AG09319 (cell line): ENCODE data around the gene DIRAS1.
"Not testable (repeated sequence)": the region's sequence is repeated elsewhere in the genome, so short reads cannot be mapped to it uniquely, and the experiment has no call there.

ENCODE experiments used
- DNase-seq: peaks from one replicate; pipeline ENCODE4 v3.0.0-alpha.2; 2010; ENCODE audit warnings: low read depth; ENCODE audit errors: extremely low read depth
- CTCF ChIP-seq: IDR thresholded peaks from 2 replicates; pipeline ENCODE4 v1.5.1; 2011; ENCODE audit warnings: low read depth, mild to moderate bottlenecking, inconsistent platforms, low read length, moderate library complexity

Gene DIRAS1

GRCh38 chr19:2678044-2678671 is 43.0 kb downstream of the DIRAS1 start:
- DNase-seq, result no peak
- no peak for TF ChIP-seq CTCF

GRCh38 chr19:2676823-2677222 is 44.3 kb downstream of the DIRAS1 start:
- TF ChIP-seq CTCF, result no peak
- no peak for DNase-seq

- no peak for TF ChIP-seq CTCF
- DNase-seq, result no peak
These were observed 45.3 kb downstream of the DIRAS1 start for GRCh38 chr19:2675892-2676291.

- DNase-seq, result no peak
- no peak for TF ChIP-seq CTCF
These were observed 51.0 kb downstream of the DIRAS1 start for GRCh38 chr19:2670217-2670616.

GRCh38 chr19:2668175-2668763 is 52.9 kb downstream of the DIRAS1 start:
- no peak for TF ChIP-seq CTCF
- no peak for DNase-seq

GRCh38 chr19:2667349-2667748 is 53.8 kb downstream of the DIRAS1 start:
- DNase-seq, result not testable (repeated sequence)

GRCh38 chr19:2666344-2666994 is 54.7 kb downstream of the DIRAS1 start:
- no peak for TF ChIP-seq CTCF

More at GRCh38 chr19:2666344-2666994, 54.7 kb downstream of the DIRAS1 start:
- DNase-seq, result no peak
